ENCODE results near the gene MRPL38. TPM values are rescaled to one million over a fixed set of nuclear protein-coding genes. Genes with fewer than 3 reads are reported as not detected.
"Not testable (repeated sequence)": the region's sequence is repeated elsewhere in the genome, so short reads cannot be mapped to it uniquely, and the experiment has no call there.

Gene MRPL38
- total RNA-seq, 2 donors from 2014 or later, result 101 to 105 TPM

GRCh38 chr17:75892556-75893224 is 12.0 kb downstream of the MRPL38 start:
- Mint-ChIP-seq H3K27ac (no peak overlapping the region), H3K36me3 (no peaks in the 10 kb centered on the region), H3K9me3 (no peaks in the 10 kb centered on the region)
- ATAC-seq, result no peak
- peak in 1 of 2 donors; percentile 56 for DNase-seq (ENCODE audit: low spot score in 2 of 2)

DNA sequence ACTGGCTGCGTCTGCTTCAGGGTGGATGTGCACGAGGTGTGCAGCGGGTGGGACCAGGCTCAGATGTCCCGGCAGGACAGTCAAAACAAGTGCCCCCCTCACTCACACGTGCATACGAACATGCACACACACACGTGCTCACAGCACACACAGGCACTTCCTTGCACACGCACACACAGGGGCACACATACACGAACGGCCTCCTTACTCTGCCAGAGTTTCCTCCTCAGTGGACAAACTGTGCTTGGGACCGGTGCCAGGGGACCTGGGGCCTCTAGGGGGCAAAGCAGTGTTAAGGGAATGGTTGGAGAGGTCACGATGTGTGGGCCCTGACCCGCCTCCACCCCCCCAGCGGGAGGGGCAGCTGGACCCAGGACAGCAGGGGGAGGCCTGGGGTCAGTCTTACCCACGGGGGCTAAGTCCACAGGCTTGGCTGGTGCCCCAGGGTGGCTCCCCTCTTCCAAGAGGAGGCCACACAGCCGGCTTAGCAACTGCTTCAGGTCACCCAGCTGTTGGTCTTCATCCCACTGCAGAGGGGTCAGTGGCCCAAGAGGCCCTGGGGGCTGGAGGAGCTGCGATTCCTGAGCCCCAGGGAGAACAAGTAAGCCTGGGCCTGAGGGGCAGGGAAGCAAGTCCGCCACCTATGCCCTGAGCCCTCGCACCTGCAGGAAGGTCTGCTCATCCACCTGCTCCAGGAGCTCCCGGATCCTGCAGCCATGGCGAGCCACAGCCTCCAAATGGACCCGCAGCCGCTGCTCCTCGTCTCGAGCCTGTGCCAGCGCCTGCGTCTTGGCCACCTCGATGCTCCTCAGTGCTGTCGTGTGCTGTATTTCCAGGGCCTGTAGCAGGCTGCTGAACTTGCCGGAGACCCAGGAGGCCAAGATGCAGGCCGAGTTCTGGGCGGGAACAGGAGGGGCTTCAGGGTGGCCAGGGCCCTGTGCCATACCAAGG is 12.8 kb downstream of the MRPL38 start:
- H3K36me3 Mint-ChIP-seq, result no peaks in the 10 kb centered on the region
- ATAC-seq, result no peak
- H3K27ac Mint-ChIP-seq, result peak overlapping the region in 1 of 2 donors; percentile 45
- no peaks in the 10 kb centered on the region for H3K9me3 Mint-ChIP-seq
- no peak for DNase-seq (ENCODE audit: low spot score in 2 of 2)

GRCh38 chr17:75891022-75891604 is 13.6 kb downstream of the MRPL38 start:
- Mint-ChIP-seq H3K27ac (peak overlapping the region in 1 of 2 donors; percentile 45), H3K9me3 (no peaks in the 10 kb centered on the region), H3K36me3 (no peaks in the 10 kb centered on the region)
- ATAC-seq, result no peak
- DNase-seq (ENCODE audit: low spot score in 2 of 2), result no peak

- DNase-seq (ENCODE audit: low spot score in 2 of 2) (no peak), ATAC-seq (peak; percentile 34 to 68)
- Mint-ChIP-seq H3K36me3 (no peaks in the 10 kb centered on the region), H3K9me3 (no peaks in the 10 kb centered on the region), H3K27ac (no peak overlapping the region)
These were observed 15.2 kb downstream of the MRPL38 start for GRCh38 chr17:75889454-75889853.

DNA sequence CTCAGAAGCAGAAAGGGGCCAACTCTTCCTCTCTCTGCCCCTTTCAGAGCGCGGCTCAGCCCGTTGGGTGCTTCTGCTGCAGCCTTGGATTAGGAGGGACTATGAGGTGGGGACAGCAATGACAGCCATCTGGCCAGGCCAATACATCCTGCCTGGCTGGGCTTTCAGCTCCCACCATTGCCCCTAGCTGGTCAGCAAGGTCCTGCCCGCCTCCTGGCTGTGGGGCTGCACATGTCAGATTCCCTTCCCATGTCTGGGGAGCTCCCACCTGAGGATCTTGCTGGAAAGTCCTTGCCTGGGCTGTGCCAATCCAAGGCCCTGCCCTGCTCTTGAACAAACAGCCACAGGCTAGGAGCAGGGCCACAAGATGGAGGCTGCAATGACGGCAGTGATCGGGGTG is 16.2 kb downstream of the MRPL38 start:
- Mint-ChIP-seq H3K27ac (no peak overlapping the region), H3K9me3 (no peaks in the 10 kb centered on the region), H3K36me3 (no peaks in the 10 kb centered on the region)
- DNase-seq (ENCODE audit: low spot score in 2 of 2) (no peak), ATAC-seq (no peak)

- not testable (repeated sequence) for H3K9me3 Mint-ChIP-seq; DNase-seq (ENCODE audit: low spot score in 2 of 2); ATAC-seq; H3K36me3 Mint-ChIP-seq
- peak overlapping the region in 1 of 2 donors; percentile 84 for H3K27ac Mint-ChIP-seq
These were observed 18.8 kb downstream of the MRPL38 start for GRCh38 chr17:75885860-75886259.

DNA sequence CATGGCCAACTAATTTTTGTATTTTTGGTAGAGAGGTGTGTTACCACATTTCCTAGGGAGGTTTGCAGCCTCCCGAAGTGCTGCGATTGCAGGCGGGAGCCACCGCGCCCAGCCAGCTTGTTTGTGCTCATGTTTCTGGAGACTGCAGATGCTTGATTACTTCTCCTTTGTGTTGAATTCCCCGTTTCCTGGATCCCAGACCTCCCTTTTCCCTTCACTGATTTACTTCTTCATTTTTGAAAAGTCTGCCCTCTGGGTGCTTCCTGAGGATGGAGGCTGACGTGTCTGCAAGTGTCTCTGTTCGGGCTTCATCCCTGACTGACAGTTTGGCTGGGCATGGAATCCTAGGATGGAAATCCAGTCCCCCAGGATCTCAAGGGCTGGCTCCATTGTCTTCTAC is 19.3 kb downstream of the MRPL38 start:
- DNase-seq (ENCODE audit: low spot score in 2 of 2) (no peak), ATAC-seq (no peak)
- H3K36me3 Mint-ChIP-seq, result no peaks in the 10 kb centered on the region
- H3K27ac Mint-ChIP-seq, result no peak overlapping the region
- no peaks in the 10 kb centered on the region for H3K9me3 Mint-ChIP-seq

GRCh38 chr17:75881678-75882454 is 22.8 kb downstream of the MRPL38 start:
- Mint-ChIP-seq H3K36me3 (peaks cover 0 to 10% of the 10 kb centered on the region in 2 donors), H3K9me3 (no peaks in the 10 kb centered on the region), H3K27ac (no peak overlapping the region)
- ATAC-seq (no peak), DNase-seq (ENCODE audit: low spot score in 2 of 2) (no peak)

- no peak for ATAC-seq
- H3K9me3 Mint-ChIP-seq, result no peaks in the 10 kb centered on the region
- no peak for DNase-seq (ENCODE audit: low spot score in 2 of 2)
- peaks cover 0 to 15% of the 10 kb centered on the region in 2 donors for H3K36me3 Mint-ChIP-seq
- H3K27ac Mint-ChIP-seq, result no peak overlapping the region
These were observed 24.4 kb downstream of the MRPL38 start for GRCh38 chr17:75880266-75880665.

GRCh38 chr17:75878174-75878998 is 26.3 kb downstream of the MRPL38 start, which contains the start of gene TRIM47:
TRIM47 (minus strand) TSS chr17:75878581; CDS start chr17:75878548, 33 bp downstream.
- H3K9me3 Mint-ChIP-seq, result no peaks in the 10 kb centered on the region
- DNase-seq (ENCODE audit: low spot score in 2 of 2) (peak; percentile 44 to 62), ATAC-seq (peak; percentile 14 to 21)
- peak within 1 kb of the TSS; percentile 84 to 92 for H3K27ac Mint-ChIP-seq
- peaks cover 0 to 15% of the 10 kb centered on the region in 2 donors for H3K36me3 Mint-ChIP-seq

GRCh38 chr17:75877752-75878173 is 26.9 kb downstream of the MRPL38 start:
- ATAC-seq (peak; percentile 76 to 78), DNase-seq (ENCODE audit: low spot score in 2 of 2) (peak; percentile 73 to 74)
- Mint-ChIP-seq H3K36me3 (peaks cover 0 to 15% of the 10 kb centered on the region in 2 donors), H3K27ac (peak overlapping the region; percentile 84 to 92), H3K9me3 (no peaks in the 10 kb centered on the region)

GRCh38 chr17:75876938-75877751 is 27.5 kb downstream of the MRPL38 start:
- Mint-ChIP-seq H3K9me3 (no peaks in the 10 kb centered on the region), H3K27ac (peak overlapping the region; percentile 84 to 92), H3K36me3 (peaks cover 0 to 15% of the 10 kb centered on the region in 2 donors)
- DNase-seq (ENCODE audit: low spot score in 2 of 2) (peak; percentile 48 to 75), ATAC-seq (peak; percentile 33 to 46)

DNA sequence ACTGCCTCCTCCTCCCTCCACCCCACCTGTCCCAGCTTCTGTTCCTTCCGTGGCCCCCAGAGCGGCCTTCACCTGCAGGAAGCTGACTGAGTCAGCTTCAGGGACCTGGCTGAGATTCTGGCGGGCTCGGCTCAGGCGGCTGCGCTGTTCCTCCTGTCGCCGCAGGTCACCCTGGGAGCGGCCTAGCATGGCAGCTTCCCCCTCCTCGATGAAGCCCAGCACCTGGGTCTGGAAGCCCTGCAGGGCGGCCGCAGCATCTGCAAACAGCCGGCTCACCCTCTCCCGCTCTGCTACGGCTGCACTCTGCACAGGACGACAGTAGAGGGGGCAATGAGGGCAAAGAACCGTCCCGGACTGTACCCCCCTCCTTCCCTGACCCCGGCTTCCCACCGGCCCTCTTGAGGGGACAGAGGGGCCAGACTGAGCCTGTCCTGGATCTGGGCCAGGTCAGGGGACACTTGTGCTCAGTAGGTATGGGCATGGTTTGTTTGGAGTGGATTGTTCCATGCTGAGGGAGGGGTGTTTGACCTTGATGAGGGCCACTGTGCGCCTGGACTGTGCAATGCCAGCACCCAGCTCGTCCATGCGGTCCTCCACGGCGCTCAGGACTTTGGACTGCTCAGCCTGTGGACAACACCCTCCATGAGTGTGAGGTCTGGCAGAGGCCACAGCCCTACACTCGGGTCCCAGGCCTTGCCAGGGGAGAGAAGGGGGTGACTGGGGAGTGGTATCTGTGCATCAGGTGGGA is 28.3 kb downstream of the MRPL38 start:
- Mint-ChIP-seq H3K36me3 (peaks cover 0 to 15% of the 10 kb centered on the region in 2 donors), H3K27ac (peak overlapping the region; percentile 84 to 92), H3K9me3 (no peaks in the 10 kb centered on the region)
- ATAC-seq (peak; percentile 42 to 66), DNase-seq (ENCODE audit: low spot score in 2 of 2) (peak; percentile 65 to 76)

DNA sequence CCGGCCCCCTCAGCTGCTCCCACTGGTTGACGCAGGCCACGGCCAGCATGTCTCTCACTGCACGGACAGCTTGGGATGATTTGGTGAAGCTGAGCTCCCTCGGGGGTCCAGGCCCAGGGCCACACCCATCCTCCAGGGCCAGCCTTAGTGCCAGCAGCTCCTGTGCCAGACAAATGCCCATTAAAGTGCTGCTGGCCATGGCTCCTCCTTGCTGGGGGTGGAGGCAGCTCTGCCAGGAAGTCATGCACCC is 28.8 kb downstream of the MRPL38 start:
- peak overlapping the region; percentile 44 to 84 for H3K27ac Mint-ChIP-seq
- H3K9me3 Mint-ChIP-seq, result no peaks in the 10 kb centered on the region
- ATAC-seq (no peak), DNase-seq (ENCODE audit: low spot score in 2 of 2) (no peak)
- peaks cover 0 to 15% of the 10 kb centered on the region in 2 donors for H3K36me3 Mint-ChIP-seq

Data from activated naive CD4-positive, alpha-beta T cell treated with anti-CD3 and anti-CD28 coated beads, Interleukin-2, amount 50 U/mL, for 72 hours (primary cell).